ENCODE results near the gene BLM.
A peak's percentile ranks its signal among the peaks of the same experiment; 100 is the strongest.

The BLM gene

DNA sequence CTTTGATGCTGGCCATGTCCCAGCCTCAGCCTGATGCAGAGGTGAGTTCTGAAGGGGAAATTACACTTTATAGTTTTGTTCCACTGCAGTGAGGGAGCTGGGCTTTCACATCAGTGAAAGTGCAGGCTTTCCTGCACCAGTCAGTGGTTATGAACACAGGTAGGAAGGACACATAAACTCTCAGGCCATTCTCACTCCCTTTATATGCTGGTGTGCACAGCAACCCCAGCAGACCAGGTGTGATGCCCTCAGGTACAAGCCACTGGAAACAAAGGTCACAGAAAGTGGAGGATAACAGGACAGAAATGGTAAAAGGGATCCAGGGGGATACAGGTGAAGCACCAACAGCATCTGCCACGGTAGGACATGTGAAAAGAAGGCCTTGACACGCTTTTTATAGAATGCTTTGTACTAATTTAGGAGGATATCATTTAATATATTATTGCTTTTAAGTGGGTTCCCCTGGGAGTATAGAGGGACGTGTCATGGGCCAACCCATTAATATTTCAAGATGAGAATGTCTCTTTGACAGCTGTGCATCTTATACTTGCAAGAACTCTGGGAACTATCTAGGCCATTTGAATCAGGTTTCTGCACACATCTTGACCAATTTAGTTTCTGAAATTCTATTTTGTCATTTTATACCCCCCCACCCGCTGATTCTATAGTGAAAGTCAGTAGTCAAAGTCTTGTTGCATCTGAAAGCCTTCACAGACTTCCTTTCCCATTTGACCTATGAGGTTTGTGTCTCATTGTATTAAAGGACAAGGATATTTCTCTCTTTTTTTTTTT, 25.0 kb upstream of the BLM start:
- no peak for DNase-seq (ENCODE audit: low read depth, low spot score)

DNA sequence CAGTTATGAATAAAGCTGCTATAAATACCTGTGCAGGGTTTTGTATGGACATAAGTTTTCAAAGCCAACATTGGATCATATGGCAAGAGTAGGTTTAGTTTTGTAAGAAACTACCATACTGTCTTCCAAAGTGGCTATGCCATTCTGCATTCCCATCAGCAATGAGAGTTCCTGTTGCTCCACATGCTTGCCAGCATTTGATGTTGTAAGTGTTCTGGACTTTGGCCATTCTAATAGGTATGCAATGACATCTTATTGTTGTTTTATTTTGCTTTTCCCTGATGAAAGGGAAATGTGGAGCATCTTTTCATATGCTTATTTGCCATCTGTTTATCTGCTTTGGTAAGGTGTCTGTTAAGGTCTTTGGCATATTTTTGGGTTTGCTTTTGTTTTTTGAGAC, 22.2 kb upstream of the BLM start:
- DNase-seq (ENCODE audit: low read depth, low spot score) = no peak

DNA sequence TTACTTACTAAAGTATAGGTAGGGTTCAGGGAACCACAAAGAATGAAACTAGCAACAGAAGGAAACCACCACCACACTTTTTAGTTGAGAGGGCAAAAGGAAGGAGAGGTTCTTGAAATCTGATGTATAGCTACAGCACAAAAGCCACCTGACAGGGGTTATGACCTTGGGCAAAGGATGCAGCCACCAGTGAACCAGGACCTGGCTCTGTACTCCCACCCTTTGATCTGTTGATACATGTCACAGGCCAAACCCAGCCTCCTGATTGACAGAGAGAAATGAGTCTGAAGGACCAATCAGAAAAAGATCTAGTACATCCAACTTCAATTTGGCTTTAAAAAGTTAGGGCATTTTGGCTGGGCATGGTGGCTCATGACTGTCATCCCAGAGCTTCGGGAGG, 20.0 kb upstream of the BLM start:
- DNase-seq (ENCODE audit: low read depth, low spot score) = no peak

DNA sequence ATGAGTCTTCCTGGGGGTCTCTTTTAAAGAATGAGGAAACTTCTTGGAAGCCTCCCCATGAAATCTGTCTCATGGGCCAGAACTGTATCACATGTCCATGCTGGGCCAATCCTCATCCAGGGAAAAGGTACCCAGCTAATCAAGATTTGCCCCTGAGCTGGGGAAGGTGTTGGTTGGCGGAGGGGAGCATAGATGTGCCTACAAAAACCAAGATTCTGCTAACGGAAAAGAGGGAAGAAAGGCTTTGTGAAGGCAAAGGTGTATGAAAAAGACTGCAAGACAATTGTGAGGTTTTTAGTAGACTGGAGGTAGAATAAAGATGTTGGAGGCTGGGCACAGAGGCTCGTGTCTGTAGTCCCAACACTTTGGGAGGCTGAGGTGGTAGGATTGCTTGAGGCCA, 18.5 kb upstream of the BLM start:
- DNase-seq (ENCODE audit: low read depth, low spot score) = no peak

DNA sequence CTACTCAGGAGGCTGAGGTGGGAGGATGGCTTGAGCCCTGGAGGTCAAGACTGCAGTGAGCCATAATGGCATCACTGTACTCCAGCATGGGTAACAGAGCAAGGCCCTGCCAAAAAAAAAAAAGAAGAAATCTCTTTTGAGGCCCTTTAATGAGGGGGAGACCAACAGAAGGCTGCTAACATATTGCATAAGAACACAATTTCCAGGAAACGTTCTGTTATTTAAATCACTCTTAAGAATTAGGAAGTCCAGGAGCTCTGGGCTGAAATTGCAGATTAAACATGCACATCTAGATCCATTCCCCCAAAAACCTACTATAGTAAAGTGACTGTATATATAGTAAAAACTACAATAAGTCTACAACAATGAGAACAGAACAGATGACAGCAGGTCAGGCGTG, 16.1 kb upstream of the BLM start:
- DNase-seq (ENCODE audit: low read depth, low spot score) = no peak

DNA sequence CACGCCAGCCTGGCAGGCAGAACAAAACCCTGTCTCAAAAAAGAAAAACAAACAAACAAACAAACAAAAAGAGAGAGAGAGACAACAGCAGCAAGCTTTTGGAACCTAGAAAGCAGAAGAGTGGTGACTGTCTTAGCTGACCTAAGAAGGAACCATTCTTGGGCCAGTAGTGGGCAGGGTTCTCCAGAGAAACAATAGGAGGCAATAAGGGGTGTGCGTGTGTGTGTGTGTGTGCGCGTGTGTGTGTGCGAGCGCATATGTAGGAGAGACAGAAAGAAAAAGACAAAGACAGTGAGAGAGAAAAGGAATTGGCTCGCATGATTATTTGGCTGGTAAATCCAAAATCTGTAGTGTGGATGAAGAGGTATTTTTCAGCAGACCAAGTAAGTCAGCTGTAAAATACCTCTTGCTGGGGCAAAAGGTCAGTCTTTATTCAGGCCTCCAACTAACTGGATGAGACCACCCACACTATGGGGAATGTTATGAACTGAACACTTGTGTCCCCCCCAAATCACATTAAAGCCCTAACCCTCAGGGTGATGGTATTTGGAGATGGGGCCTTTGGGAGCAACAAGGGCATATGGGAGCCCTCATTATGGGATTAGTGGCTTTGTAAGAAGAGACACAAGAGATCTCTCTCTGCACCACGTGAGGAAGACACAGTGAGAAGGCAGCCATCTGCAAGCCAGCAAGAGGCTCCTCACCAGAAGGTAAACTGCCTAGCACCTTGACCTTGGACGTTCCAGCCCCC, 15.1 kb upstream of the BLM start:
- no peak for DNase-seq (ENCODE audit: low read depth, low spot score)

DNA sequence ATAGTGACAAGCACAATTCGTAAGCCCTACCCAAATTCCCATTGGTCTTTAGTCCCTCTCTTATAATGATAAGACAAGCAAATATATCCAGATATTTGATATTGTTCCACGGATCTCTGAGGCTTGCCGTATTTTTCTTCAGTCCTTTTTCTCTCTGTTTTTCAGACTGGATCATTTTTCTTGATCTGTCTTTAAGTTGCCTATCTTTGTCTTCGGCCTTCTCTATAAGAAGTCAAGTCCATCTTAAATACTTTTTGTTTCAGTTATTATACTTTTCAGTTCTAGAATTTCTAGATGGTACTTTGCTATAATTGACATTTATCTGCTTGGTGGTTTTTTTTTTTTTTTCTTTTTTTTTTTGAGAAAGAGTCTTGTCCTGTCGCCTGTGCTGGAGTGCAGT, 13.7 kb upstream of the BLM start:
- DNase-seq (ENCODE audit: low read depth, low spot score) = no peak

DNA sequence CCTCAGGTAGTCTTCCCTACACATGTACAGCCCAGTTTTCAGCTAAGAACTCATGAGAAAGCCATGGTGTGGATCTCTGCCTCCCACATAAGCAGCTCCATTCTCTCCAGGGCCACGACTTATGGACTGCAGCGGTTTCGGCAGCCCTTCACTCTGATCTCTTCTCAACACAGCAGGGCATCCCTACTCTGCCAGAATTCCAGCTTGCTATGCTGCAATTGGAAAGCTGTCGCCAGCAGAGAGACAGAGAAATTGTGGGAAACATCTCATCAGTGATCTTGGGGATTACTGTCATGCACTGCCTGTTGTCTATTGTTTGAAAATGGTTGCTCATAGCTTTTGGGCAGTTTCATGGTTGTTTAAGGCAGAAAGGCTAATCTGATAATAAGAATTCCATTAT, 11.9 kb upstream of the BLM start:
- no peak for DNase-seq (ENCODE audit: low read depth, low spot score)

DNA sequence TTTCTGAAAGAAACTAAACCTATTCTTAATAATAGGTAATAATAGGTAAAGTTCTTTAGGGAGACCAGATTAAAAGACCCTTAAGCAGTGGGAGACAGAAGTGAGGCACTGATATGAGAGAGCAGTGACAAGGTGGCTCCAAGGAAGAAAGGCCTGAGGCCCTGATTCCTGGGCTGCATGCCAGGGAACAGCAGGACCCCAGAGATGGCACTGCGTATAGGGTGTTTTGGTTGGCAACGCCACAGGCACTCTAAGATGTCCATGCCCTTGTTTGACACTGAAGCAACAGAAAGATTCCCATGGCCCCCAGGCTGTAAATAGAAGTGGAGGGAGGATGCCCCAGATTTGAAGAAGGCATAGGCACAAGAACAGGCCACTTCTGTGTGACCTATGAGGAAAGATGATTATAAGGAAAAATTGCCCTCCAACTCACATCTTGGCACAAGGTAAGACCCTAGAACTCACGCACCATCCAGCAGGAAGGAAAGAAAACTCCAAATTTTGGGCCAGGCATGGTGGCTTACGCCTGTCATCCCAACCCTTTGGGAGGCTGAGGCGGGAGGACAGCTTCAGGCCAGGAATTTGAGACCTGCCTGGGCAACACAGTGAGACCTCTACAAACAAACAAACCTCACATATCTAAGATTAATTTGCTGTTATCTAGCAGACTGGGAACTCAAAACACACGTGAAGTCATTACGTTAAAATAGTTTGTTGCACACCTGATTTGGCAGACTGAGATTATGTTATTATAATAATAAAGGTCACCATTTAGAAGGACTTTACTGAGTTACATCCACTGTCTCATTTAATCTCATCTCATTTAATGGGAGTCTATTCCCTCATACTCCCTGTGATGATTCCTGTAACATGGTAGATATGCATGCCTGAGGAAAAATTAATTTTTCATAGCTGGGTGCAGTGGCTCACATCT, 10.5 kb upstream of the BLM start:
- DNase-seq (ENCODE audit: low read depth, low spot score) = no peak

DNA sequence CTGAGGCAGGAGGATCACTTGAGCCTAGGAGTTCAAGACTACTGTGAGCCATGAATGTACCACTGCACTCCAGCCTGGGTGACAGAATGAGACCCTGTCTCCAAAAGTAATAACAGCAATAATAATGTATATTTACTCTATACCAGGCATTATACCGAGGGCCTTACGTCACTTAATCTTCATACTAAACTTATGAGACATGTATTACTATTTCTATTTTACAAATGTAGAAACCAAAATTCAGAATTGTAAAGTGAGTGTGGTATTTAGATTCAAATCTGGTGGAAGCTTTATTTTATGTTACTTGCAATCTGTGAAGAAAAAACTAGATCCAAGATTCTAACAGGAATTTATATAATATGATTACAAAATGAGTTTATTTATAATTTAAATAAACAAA, 9.7 kb upstream of the BLM start:
- DNase-seq (ENCODE audit: low read depth, low spot score) = no peak

DNA sequence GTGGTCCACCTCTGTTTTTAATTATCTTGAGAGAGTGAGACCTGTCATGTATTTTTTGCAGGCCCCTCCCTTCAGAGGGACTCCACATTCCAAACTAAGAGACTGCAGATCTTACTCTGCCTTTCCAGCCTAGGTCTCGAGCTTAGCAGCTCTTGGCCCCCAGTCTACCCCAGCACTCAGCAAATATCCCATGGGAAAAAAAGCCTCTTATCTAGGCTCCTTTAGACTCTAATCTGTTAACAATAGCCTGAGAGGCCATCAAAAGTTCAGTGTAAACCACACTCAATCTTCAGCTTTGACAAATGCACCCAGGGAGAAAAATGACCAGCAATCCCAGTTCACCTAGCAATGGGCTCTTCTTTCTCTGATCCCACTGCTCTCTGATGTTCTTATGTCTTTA, 8.6 kb upstream of the BLM start:
- DNase-seq (ENCODE audit: low read depth, low spot score) = no peak

DNA sequence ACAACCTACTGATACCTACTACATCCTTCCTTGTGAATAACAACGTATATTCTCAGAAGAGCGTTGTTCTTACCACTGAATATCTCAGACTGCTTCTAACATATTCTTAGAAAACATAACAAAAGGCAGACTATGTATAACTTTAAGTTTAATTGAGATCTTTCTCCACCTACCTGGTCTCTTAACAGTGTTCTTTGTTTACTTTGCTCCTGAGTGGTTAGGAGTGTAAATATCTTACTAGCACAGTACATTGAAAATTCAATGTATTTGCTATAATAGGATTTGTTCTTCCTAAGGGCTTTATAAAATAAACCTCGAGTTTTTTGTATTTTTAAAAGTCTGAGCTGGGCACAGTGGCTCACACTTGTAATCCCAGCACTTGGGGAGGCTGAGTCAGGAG, 7.9 kb upstream of the BLM start:
- DNase-seq (ENCODE audit: low read depth, low spot score) = no peak

DNA sequence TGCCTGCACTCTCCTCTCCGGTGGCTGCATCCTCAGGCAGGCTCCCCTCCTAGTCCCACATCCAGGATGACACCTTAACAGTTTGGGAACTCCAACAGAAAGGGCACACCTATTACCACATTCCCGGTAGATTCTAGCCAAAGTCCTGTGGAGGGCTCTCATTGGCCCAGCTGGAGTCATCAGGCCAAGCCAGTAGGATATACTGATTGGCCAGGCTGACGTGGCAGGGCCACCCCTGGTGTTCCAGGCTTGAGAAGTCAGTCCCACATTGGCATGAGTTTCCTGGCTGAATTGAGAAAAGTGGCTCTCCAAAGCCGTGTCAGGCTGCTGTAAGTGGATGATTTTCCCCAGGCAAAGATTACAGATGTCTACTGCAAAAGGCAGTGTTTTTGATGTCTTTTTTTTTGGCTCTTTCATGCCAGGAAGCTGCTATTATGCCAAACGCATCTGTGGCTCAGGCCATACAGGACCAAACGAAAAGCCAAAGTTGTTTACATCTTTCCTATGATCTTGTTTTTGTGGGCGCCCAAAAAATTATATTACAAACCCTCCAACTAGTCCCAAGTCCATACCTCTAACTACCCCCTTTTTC, 6.6 kb upstream of the BLM start:
- peak; percentile 33 for DNase-seq (ENCODE audit: low read depth, low spot score)

DNA sequence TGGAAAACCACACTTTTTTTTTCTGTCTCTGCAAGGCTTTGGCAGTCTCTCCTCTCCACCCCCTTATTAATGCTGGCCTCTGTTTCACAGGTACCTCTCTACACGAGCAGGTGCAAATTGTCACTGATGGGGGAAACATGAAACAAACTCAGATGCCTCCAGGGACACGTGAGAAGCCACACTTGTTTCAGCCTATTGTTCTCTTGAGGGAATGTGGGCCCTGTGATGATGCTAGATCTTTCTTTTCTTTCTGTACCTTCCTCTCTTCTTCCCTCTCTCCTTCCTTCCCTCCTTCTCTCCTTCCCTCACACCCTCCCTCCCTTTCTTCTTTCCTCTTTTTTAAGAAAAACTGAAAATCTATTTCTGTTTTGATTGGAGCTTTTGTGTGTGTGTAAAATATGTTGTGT, 5.7 kb upstream of the BLM start:
- DNase-seq (ENCODE audit: low read depth, low spot score) = no peak

DNA sequence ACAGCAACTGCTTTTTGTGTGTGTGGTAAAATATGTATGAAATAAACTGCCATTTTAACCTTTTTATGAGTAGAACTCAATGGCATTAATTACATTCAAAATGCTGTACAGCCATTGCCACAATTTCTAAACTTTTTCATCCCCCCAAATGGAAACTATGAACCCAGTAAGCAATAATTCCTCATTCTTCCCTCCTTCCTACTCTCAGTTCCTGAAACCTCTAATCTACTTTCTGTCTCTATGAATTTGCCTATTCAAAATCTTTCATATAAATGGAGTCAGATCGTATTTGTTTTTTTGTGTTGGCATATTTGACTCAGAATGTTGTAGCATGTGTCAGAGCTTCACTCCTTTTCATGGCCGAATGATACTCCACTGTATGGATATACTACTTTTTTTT, 5.3 kb upstream of the BLM start:
- DNase-seq (ENCODE audit: low read depth, low spot score) = no peak

DNA sequence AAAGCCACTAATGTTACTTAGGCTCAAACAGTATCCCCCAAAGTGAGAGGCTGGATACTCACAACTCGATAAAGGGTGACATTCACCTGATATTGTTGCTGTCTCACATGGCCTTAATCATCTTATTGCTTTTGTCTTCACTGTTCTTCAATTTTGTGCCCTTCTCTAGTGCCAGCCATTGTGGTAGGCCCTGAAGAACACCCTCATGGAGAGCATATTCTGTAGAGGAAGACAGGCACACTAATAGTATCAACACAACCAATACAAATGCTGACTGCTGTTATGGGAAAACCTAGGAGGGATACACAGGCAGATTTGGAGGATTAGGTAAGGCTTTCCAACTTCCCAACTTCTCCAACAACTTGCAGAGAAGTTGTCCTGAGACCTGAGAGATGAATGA, 4.1 kb upstream of the BLM start:
- no peak for DNase-seq (ENCODE audit: low read depth, low spot score)

DNA sequence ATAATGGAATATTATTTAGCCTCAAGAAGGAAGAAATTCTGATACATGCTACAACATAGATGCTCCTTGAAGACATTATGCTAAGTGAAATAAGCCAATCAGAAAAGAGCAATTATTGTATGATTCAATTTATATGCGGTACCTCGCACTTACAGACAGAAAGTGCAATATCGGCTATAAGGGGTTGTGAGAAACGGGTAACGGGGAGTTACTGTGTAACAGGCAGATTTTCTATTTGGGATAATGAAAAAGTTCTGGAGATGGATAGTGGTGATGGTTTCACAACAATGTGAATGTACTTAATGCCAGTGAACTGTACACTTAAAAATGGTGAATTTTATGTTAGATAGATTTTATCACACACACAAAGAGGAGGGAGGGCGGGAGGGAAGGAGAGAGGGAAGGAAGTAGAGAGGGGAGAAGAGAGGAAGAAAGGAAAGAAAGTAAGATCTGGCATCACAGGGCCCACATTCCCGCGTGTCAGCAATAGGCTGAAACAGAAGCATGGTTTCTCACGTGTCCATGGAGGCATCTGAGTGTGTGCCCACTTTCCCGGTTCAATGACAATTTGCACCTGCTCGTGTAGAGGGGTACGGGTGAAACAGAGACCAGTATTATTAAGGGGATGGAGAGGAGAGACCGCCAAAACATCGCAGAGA, 700 bp upstream of the BLM start:
- DNase-seq (ENCODE audit: low read depth, low spot score) = no peak

DNA sequence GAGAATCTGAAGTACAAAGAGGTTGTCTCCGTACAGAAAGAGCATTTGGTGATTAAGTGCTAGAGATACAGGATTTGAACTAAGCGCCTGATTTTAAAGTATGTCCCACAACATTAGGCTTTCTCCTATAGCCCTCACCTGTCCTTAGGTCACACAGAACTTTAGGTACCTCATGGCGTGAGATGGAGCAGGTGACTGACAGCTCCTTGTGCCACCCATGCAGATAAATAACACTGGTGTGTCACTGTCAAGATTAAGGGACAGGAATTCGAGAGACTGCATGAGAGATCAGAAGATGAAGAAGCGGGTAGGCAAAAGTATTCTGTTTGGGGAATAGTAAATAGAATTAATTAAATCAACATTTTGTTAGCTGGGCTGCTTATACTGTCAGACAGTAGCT, 1.1 kb downstream of the BLM start:
- DNase-seq (ENCODE audit: low read depth, low spot score) = no peak

DNA sequence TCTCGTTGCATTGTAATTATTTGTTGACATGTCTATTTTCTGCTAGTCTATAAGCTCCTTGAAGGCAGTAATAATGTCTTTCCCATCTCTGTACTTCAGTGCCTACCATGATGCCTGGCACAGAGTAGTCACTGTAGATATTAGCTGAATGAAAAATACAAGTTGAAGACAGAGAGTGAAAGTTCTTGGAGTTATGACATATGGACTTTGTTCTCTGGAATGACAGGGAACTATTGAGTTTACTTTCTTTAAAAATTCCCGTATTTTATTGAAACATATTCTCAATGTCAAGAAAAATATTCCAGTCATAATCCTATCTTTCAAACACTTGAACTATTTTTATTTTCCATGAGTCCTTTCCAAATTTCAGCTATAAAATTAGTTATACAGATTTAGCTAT, 3.0 kb downstream of the BLM start:
- DNase-seq (ENCODE audit: low read depth, low spot score) = no peak

DNA sequence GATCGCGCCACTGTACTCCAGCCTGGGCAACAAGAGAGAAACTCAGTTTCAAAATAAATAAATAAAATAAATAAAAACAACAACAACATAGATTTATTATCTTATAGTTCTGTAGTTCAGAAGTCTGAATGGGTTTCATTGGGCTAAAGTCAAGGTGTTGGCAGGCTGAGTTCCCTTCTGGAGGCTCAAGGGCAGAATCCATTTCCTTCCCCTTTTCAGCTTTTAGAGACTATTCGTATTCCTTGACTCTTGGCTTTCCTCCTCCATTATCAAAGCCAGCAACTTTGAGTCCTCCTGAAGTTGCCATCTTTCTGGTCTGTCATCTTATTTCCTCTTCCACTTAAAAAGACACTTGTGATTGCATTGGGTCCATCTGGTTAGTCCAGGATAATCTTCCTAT, 12.1 kb downstream of the BLM start:
- no peak for DNase-seq (ENCODE audit: low read depth, low spot score)

DNA sequence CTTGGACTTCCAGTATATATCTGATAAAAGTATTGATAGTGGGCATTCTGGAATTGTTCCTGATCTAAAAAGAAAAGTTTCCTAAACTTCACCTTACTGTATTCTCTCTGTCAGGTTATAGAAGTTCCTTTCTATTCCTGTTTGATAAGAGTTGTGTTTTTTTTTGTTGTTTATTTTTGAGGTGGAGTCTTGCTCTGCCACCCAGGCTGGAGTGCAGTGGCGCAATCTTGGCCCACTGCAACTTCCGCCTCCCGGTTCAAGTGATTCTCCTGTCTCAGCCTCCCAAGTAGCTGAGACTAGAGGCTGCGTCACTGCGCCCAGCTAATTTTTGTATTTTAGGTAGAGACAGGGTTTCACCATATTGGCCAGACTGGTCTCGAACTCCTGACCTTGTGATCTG, 13.1 kb downstream of the BLM start:
- no peak for DNase-seq (ENCODE audit: low read depth, low spot score)

Data from iPS DF 19.7 (cell line).